Activated CD8-positive, alpha-beta memory T cell treated with anti-CD3 and anti-CD28 coated beads for 24 hours (primary cell): ENCODE data around the gene FOXP2.
"Not testable (repeated sequence)": the region's sequence is repeated elsewhere in the genome, so short reads cannot be mapped to it uniquely, and the experiment has no call there.

Experiments used
- DNase-seq: peaks from one replicate; pipeline ENCODE4 v3.0.0-alpha.2; 2020

The FOXP2 gene

GRCh38 chr7:114598946-114599345, 184.3 kb downstream of the FOXP2 start:
- no peak for DNase-seq

- no peak for DNase-seq
Observed at GRCh38 chr7:114606100-114606499, 191.5 kb downstream of the FOXP2 start.

DNA sequence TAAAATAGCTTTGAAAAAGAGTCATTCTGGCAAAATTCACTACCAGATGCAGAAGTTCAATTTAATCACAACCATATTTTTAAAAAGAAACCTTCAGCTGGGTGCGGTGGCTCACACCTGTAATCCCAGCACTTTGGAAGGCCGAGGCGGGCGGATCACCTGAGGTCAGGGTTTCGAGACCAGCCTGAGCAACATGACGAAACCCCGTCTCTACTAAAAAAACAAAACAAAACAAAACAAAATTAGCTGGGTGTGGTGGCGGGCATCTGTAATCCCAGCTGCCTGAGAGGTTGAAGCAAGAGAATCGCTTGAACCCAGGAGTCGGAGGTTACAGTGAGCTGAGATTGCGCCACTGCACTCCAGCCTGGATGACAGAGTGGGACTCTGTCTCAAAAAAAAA, 194.2 kb downstream of the FOXP2 start:
- DNase-seq: not testable (repeated sequence)

GRCh38 chr7:114620208-114620607, 205.6 kb downstream of the FOXP2 start:
- no peak for DNase-seq

- DNase-seq: no peak
Observed at GRCh38 chr7:114622221-114622620, 207.6 kb downstream of the FOXP2 start.

GRCh38 chr7:114623146-114623545, 208.5 kb downstream of the FOXP2 start:
- no peak for DNase-seq

- DNase-seq: no peak
Observed at GRCh38 chr7:114627231-114627630, 212.6 kb downstream of the FOXP2 start.

DNA sequence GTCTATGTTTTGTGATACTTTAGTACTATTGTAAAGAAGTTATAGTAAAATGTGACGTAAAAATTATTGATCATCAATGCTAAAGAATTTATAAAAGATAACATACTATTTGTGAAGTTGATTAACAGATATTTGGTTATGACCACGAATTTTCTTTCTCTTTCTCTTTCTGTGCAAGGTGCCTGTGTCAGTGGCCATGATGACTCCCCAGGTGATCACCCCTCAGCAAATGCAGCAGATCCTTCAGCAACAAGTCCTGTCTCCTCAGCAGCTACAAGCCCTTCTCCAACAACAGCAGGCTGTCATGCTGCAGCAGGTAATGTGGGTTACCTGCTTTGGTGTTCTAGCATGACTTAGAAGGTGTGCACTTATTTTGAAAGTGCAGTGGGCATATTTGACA, 213.7 kb downstream of the FOXP2 start:
- no peak for DNase-seq

DNA sequence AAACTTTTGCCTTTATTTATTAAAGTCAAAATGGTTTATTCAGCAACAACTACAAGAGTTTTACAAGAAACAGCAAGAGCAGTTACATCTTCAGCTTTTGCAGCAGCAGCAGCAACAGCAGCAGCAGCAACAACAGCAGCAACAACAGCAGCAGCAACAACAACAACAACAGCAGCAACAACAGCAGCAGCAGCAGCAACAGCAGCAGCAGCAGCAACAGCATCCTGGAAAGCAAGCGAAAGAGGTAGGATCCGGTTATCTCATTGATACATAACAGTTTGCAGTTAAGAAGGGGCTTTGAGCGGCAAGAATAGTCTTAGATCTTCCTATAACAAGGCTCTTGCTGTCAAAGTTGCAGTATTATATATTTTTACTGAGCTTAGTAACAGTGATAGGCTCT, 215.1 kb downstream of the FOXP2 start:
- DNase-seq: no peak

- DNase-seq: no peak
Observed at GRCh38 chr7:114630201-114630990, 215.8 kb downstream of the FOXP2 start.

- DNase-seq: no peak
Observed at GRCh38 chr7:114631249-114631822, 216.7 kb downstream of the FOXP2 start.

DNA sequence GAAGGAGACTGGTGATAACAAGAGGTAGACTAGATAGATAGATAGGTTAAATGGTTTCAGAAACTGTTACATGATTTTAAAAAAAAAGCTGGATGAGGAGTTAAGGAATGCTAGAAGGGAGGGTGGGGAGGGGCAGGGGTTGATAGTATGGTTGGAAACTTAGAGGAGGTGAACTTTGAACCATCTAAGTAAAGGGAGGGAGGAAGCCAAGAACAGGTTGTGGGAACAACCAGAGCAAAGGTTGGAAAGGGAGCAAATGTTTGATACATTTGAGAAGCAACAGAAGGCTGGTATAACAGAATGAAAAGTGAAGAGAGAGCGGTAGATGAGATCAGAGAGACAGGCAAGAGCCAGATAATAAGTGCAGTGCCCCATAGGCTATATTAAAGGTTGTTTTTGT, 224.8 kb downstream of the FOXP2 start:
- no peak for DNase-seq

DNA sequence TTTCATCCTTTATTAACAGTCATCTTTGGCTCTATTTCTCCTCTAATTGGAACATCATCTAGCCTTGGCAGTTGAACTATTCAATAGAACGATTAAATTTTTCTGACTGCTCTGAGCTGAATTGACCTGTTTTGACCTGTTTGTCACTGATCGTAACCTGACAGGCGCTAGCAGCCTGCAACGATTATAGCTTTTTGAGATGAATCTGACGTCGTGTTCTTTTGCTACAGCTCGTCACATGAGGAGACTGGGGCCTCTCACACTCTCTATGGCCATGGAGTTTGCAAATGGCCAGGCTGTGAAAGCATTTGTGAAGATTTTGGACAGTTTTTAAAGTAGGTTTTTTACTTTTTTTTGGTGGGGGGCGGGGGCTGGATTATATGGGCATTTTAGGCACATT, 229.8 kb downstream of the FOXP2 start:
- no peak for DNase-seq

- DNase-seq: no peak
Observed at GRCh38 chr7:114645451-114645850, 230.8 kb downstream of the FOXP2 start.

DNA sequence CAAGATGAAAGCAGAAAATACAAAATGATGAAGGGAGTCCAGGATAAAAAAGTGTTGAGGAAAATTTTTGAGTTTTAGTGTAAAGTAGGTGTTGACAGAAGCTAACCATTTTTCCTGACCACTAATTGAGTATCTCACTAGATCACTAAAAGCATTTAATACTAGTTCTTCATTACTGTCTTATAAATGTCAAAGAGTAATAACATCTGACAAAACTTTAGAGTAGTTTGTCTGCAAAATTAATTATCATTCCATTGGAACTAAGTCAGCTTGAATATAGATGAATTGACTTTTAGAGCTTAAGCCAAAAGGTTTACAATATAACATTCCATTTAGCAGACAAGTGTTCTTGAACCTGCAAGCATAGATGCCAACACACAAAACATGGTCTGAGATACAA, 232.9 kb downstream of the FOXP2 start:
- DNase-seq: no peak

- no peak for DNase-seq
Observed at GRCh38 chr7:114648117-114648516, 233.5 kb downstream of the FOXP2 start.

- DNase-seq: no peak
Observed at GRCh38 chr7:114648680-114649079, 234.1 kb downstream of the FOXP2 start.

GRCh38 chr7:114649689-114650088, 235.1 kb downstream of the FOXP2 start:
- DNase-seq: no peak

DNA sequence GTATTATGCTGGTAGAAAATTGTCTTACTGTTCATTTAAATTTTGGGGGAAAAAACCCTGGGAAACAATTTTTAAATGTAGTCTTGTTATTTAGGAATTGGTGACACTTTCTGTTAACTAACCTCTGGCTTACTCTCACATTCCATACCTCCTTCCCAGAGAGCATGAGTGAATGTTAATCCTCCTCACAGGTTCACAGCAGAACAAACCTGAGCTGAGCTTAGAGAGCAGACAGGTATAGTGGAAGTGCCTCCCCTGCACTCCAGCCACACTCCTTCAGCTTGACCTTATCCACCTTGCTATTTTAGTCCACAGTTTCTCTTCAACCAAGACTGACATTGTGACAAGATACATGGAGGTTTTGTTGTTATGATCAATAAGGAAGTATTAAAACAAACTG, 235.9 kb downstream of the FOXP2 start:
- no peak for DNase-seq

DNA sequence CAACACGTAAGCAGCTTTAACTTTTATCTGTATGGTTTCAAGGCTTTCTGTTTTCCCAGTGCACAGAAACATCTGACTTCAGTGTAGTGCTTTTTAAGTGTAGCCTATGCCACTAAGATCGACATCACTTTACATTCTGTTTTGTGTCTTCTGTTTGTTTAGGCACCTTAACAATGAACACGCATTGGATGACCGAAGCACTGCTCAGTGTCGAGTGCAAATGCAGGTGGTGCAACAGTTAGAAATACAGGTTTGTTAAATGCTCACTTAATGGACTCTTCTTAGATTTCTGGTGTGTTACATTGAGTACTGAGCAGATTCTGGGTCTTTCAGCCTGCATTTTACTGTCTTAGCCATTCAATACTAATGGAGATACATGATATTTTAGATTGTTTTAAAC, 237.4 kb downstream of the FOXP2 start:
- DNase-seq: no peak

DNA sequence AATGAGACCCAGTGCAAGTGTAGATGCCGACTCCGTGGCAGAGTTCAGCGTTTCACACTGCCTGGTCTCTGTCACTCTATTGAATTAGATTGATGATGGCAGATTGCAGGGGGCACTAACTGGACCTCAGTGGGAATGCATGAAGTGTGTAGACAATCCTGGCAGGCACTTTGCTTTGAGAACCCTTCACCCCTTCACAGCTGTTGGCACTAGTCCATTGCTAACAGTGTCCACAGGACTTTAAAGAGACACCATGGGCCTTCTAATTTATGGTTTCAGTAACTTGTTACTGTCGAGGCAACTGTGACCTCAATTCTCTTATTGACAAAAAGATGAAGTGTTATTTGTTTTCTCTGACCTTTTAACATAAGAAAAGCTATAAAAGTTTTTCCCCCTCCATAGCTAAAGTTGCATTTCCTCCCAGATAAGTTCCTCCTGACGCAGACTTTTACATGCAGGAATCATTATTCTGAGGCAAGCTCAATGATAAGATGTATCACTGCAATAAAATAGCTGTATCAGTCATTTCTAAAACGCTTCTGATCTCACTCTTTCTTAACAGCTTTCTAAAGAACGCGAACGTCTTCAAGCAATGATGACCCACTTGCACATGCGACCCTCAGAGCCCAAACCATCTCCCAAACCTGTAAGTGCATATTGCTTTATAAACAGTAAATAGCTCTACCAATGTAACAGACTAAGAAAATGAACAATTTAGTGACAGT, 238.9 kb downstream of the FOXP2 start:
- no peak for DNase-seq

DNA sequence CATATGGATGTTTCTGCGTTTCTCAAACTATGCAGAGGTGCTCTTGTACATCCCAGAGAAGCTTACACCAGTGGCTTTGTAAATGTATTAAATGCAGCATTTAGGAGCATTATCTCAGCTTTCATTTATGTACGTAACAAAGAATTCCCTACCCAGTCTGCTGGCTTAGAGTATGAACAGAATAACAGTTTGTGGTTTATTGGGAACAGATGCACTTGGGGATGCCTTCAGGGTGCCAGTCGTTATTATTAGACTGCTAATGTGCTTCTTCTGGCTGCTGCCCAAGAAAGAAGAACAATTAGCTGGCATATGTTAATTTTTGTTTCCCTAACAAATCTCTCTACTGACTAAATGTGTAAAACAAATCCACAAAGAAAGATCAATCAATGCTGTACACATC, 241.9 kb downstream of the FOXP2 start:
- DNase-seq: no peak

DNA sequence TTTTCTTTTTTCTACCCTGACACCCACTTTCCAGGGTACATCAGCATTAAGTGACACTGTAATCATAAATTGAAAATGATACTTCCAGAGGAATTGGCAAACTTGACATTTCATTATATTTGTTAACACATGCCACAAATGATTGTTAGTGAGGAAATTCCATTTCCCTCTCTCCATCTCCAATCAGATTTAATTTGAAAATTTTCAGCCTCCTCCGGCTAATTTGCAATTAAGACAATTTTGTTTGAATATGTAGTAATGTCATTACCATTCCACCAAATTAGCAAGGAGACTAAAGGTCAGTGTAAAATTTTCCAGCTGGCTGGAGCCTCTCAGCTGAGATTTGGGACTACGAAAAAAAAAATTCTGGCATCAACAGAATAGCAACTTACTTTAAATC, 242.7 kb downstream of the FOXP2 start:
- DNase-seq: no peak

DNA sequence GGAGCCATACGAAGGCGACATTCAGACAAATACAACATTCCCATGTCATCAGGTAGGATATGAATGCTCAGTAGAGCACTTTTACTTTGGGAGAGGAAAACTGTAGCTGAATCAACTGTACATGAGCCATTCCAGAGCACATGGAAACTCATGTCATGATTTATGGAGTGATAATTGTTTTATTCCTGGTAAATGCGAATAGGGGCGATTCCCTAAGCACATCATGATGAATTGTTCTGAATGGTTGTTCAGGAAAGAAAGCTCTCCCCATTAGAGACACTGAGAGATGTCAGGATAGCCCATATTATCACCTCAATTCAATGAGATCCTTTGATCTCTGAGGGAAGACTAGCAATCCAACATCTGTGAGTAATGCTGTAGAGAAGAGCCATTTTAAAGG, 243.6 kb downstream of the FOXP2 start:
- no peak for DNase-seq
